Ovary (tissue), 3 donors: ENCODE results near the gene GPR35.

Experiments used
- CTCF ChIP-seq, 3 donors: fragments of 450-650 bp in 2 of 3; fragments of 200-600 bp in 1 of 3; IDR thresholded peaks; one replicate each; pipeline versions ENCODE4 v1.5.1 to v1.8.0; 2016 to 2022; ENCODE audit warnings: antibody characterized with exemption in 3 of 3, mild to moderate bottlenecking in 1 of 3
- EP300 ChIP-seq: sonication (generic); formaldehyde crosslinking; IDR thresholded peaks from one replicate; pipeline ENCODE4 v1.6.1; 2017; ENCODE audit warnings: antibody characterized with exemption
- POLR2A ChIP-seq: fragments of 450-650 bp; IDR thresholded peaks from one replicate; pipeline ENCODE4 v1.6.1; 2017; ENCODE audit warnings: antibody characterized with exemption, mild to moderate bottlenecking, moderate library complexity
- donor health status: DM: no; HTN: no; CAD: no.

- TF ChIP-seq CTCF (IDR thresholded peaks at IDR 0.05) (no peak), EP300 (no peak), POLR2A (no peak)
These were observed at the start of gene GPR35 for GRCh38 chr2:240624950-240625621.
